GM23248 (cell line): Measurements from ENCODE around the gene PFKFB1.

ENCODE experiments used
- EZH2 ChIP-seq: fragments of 200-600 bp; sonication (generic); IDR thresholded peaks from 2 replicates; pipeline ENCODE4 v1.6.1; 2018; ENCODE audit warnings: antibody characterized with exemption, mild to moderate bottlenecking; ENCODE audit not compliant: insufficient read depth, poor library complexity, severe bottlenecking
- EZH2phosphoT487 ChIP-seq: fragments of 200-600 bp; sonication (generic); IDR thresholded peaks from 2 replicates; pipeline ENCODE4 v1.6.1; 2018; ENCODE audit warnings: antibody characterized with exemption, moderate library complexity, mild to moderate bottlenecking, low read depth; ENCODE audit not compliant: insufficient read depth

- TF ChIP-seq EZH2 (no peak), EZH2phosphoT487 (no peak)
These were observed 47.5 kb upstream of the PFKFB1 start for GRCh38 chrX:55041514-55041913.
